NCI-H345 treated with DMSO at 0.1 percent for 48 hours (cell line): ENCODE results near the gene ECI1.
"Not testable (repeated sequence)": the region's sequence is repeated elsewhere in the genome, so short reads cannot be mapped to it uniquely, and the experiment has no call there.

ENCODE experiments used
- DNase-seq: peaks from one replicate; lab custom pipeline; 2025; ENCODE audit not compliant: unreplicated experiment; lab: John Stamatoyannopoulos, UW

Gene ECI1

GRCh38 chr16:2256531-2257140 lies 5.2 kb upstream of the ECI1 start:
- no peak for DNase-seq

- DNase-seq, result no peak
Observed at GRCh38 chr16:2253293-2253692, 1.9 kb upstream of the ECI1 start.

- DNase-seq, result no peak
Observed at GRCh38 chr16:2252806-2253148, 1.4 kb upstream of the ECI1 start.

- no peak for DNase-seq
Observed at GRCh38 chr16:2250652-2251295, 613 bp downstream of the ECI1 start.

- no peak for DNase-seq
Observed at GRCh38 chr16:2246301-2246885, 5.0 kb downstream of the ECI1 start.

- DNase-seq, result no peak
Observed at GRCh38 chr16:2244926-2245795, 6.2 kb downstream of the ECI1 start.

GRCh38 chr16:2244301-2244700 lies 7.1 kb downstream of the ECI1 start:
- DNase-seq, result no peak

GRCh38 chr16:2243781-2244180 lies 7.6 kb downstream of the ECI1 start:
- no peak for DNase-seq

- DNase-seq, result no peak
Observed at GRCh38 chr16:2243031-2243528, 8.3 kb downstream of the ECI1 start.

GRCh38 chr16:2242598-2242997 lies 8.8 kb downstream of the ECI1 start:
- no peak for DNase-seq

GRCh38 chr16:2240331-2240730 lies 11.1 kb downstream of the ECI1 start:
- DNase-seq, result not testable (repeated sequence)

- no peak for DNase-seq
Observed at GRCh38 chr16:2238838-2239675, 12.3 kb downstream of the ECI1 start.

GRCh38 chr16:2238150-2238837 lies 13.1 kb downstream of the ECI1 start:
- no peak for DNase-seq

- no peak for DNase-seq
Observed at GRCh38 chr16:2237493-2238149, 13.8 kb downstream of the ECI1 start.

- DNase-seq, result no peak
Observed at GRCh38 chr16:2237102-2237482, 14.3 kb downstream of the ECI1 start.

GRCh38 chr16:2236337-2237101 lies 14.9 kb downstream of the ECI1 start, which contains the start of gene DNASE1L2:
Gene DNASE1L2, plus strand, starts transcription at chr16:2236444. Its CDS starts 373 bp downstream, at chr16:2236817.
- DNase-seq, result no peak

- no peak for DNase-seq
Observed at GRCh38 chr16:2235695-2236336, 15.6 kb downstream of the ECI1 start.

- no peak for DNase-seq
Observed at GRCh38 chr16:2235234-2235651, 16.1 kb downstream of the ECI1 start.
